C4-2B (cell line): Measurements from ENCODE around the gene HCFC1.

Experiments used
- CTCF ChIP-seq: fragments of 450-650 bp; conservative IDR thresholded peaks from 2 replicates; pipeline ENCODE4 v1.5.1; 2017; ENCODE audit warnings: mild to moderate bottlenecking
- ZFX ChIP-seq: fragments of 450-650 bp; IDR thresholded peaks from 2 replicates; pipeline ENCODE4 v1.6.1; 2017

- no peak for TF ChIP-seq CTCF
- TF ChIP-seq ZFX, result no peak
Measured at GRCh38 chrX:153939573-153939972, 32.0 kb downstream of the HCFC1 start.
